ENCODE data around the gene RB1. TPM values are rescaled to one million over a fixed set of nuclear protein-coding genes. Genes with fewer than 3 reads are reported as not detected.

The RB1 gene
- total RNA-seq, 1 experiment from 2014 or later, result 36.7 TPM

DNA sequence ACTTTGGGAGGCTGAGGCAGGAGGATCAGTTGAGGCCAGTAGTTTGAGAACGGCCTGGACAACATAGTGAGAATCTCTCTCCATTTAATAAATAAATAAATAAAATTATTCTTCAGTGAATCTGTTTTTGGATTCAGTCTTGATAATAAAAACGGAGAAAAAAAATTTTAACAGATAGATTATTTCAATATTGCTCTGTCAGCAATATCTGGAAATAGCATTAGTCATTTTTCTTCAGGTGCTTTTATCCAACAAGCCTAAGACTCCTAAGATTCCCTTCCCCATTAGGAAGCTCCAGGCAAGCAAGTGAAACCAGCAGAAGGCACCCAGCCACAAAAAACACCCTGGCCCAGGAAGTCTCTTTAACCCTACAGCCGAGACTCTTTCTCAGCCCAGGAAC, 130.6 kb downstream of the RB1 start:
- Histone ChIP-seq H3K9me2 (ENCODE audit: insufficient read depth) (no peaks in the 10 kb centered on the region), H3K4me2 (ENCODE audit: low read length) (no peak overlapping the region), H3K4me1 (ENCODE audit: control insufficient read depth in 1 of 2, insufficient read depth in 2 of 2, low read length in 2 of 2) (0 out of 4 replicates have a peak, but pooled peaks cover 0 to 3% of the 10 kb centered on the region in 2 experiments), H3K79me2 (ENCODE audit: insufficient read depth, low read length) (no peaks in the 10 kb centered on the region), H3K27me3 (ENCODE audit: insufficient read depth, low read length) (no peaks in the 10 kb centered on the region), H3K36me3 (ENCODE audit: control insufficient read depth in 1 of 2, insufficient read depth in 2 of 2, low read length in 2 of 2) (no peaks in the 10 kb centered on the region), H4K20me1 (ENCODE audit: insufficient read depth) (no peaks in the 10 kb centered on the region), H3K9me3 (ENCODE audit: control insufficient read depth in 1 of 2, insufficient read depth in 1 of 2, low read depth in 1 of 2, low read length in 2 of 2) (no peaks in the 10 kb centered on the region), H3K27ac (ENCODE audit: low read depth, low read length) (no peak overlapping the region), H3K9ac (ENCODE audit: low read length) (no peak overlapping the region), H3K4me3 (replicated peaks in 1 of 2; ENCODE audit: low read depth in 1 of 2, low read length in 2 of 2) (no peak overlapping the region), H2AFZ (ENCODE audit: low read depth, low read length, poor library complexity, severe bottlenecking) (no peak overlapping the region)
- CTCF ChIA-PET, result no interaction called here
- ATAC-seq, result no peak
- POLR2A ChIA-PET, result no interaction called here
- no TSS peak for BruUV-seq (replicated peaks)
- DNase-seq (ENCODE audit: low read depth, low spot score), result no peak
- RAD21 ChIA-PET (ENCODE audit: low non-redundant PET in 1 of 2, low total read pairs in 2 of 2, uncharacterized antibody in 2 of 2, unreplicated experiment in 2 of 2), result no interaction called here
- no peak for TF ChIP-seq EZH2 (IDR thresholded peaks at IDR 0.05)
- no peak for TF ChIP-seq TCF7L2 (IDR thresholded peaks at IDR 0.05; ENCODE audit: borderline replicate concordance, extremely low read depth, insufficient read depth, insufficient read length)
- no peak for TF ChIP-seq EZH2phosphoT487 (IDR thresholded peaks at IDR 0.05; ENCODE audit: borderline replicate concordance)
- no peak for TF ChIP-seq JUND (IDR thresholded peaks at IDR 0.05)
- TF ChIP-seq, protein P1, sequence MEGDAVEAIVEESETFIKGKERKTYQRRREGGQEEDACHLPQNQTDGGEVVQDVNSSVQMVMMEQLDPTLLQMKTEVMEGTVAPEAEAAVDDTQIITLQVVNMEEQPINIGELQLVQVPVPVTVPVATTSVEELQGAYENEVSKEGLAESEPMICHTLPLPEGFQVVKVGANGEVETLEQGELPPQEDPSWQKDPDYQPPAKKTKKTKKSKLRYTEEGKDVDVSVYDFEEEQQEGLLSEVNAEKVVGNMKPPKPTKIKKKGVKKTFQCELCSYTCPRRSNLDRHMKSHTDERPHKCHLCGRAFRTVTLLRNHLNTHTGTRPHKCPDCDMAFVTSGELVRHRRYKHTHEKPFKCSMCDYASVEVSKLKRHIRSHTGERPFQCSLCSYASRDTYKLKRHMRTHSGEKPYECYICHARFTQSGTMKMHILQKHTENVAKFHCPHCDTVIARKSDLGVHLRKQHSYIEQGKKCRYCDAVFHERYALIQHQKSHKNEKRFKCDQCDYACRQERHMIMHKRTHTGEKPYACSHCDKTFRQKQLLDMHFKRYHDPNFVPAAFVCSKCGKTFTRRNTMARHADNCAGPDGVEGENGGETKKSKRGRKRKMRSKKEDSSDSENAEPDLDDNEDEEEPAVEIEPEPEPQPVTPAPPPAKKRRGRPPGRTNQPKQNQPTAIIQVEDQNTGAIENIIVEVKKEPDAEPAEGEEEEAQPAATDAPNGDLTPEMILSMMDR (IDR thresholded peaks at IDR 0.05 in 2 of 3, conservative IDR thresholded peaks at IDR 0.05 in 1 of 3; ENCODE audit: borderline replicate concordance in 1 of 3, insufficient read depth in 1 of 3, low read depth in 2 of 3, low read length in 2 of 3), result no peak
- TF ChIP-seq ZBTB33 (IDR thresholded peaks at IDR 0.05; ENCODE audit: extremely low read depth, insufficient replicate concordance, low read length), result no peak
- no peak for TF ChIP-seq ATF3 (IDR thresholded peaks at IDR 0.05)
- TF ChIP-seq POLR2A (IDR thresholded peaks at IDR 0.05; ENCODE audit: borderline replicate concordance, extremely low read depth, insufficient read depth, insufficient read length), result no peak
- no peak for TF ChIP-seq CEBPB (IDR thresholded peaks at IDR 0.05; ENCODE audit: low read depth)
- no peak for TF ChIP-seq POLR2AphosphoS5 (IDR thresholded peaks at IDR 0.05; ENCODE audit: low read depth, low read length)
- intact Hi-C loops (cut with micrococcal nuclease), result no loop called here
